Transverse colon (tissue), 3 donors: ENCODE results near the gene ANKZF1.

ENCODE experiments used
- CTCF ChIP-seq, 5 experiments: fragments of 200-600 bp in 3 of 5; fragments of 450-650 bp in 2 of 5; sonication (generic) in 3 of 5; IDR thresholded peaks; 1 replicate in 2 of 5; 2 replicates in 3 of 5; pipeline ENCODE4 v1.5.1; 2016 to 2017; ENCODE audit warnings: antibody characterized with exemption in 5 of 5, inconsistent platforms in 3 of 5, mild to moderate bottlenecking in 2 of 5, moderate library complexity in 1 of 5
- EP300 ChIP-seq: sonication (generic); formaldehyde crosslinking; IDR thresholded peaks from one replicate; pipeline ENCODE4 v1.6.1; 2017; ENCODE audit warnings: antibody characterized with exemption, low read depth
- POLR2A ChIP-seq: fragments of 450-650 bp; IDR thresholded peaks from one replicate; pipeline ENCODE4 v1.6.1; 2016; ENCODE audit warnings: antibody characterized with exemption, mild to moderate bottlenecking, moderate library complexity

- no peak for TF ChIP-seq POLR2A
- TF ChIP-seq CTCF (IDR thresholded peaks at IDR 0.05) = no peak
- no peak for TF ChIP-seq EP300
These were observed 46.3 kb upstream of the ANKZF1 start for GRCh38 chr2:219183151-219183772.
